Fibroblast of skin of left biceps (primary cell): ENCODE data around the gene TSPYL6.

Source experiments
- DNase-seq, 2 experiments: peaks; one replicate each; pipeline ENCODE4 v3.0.0-alpha.2; 2013; ENCODE audit warnings: low read depth in 2 of 2

The TSPYL6 gene

DNA sequence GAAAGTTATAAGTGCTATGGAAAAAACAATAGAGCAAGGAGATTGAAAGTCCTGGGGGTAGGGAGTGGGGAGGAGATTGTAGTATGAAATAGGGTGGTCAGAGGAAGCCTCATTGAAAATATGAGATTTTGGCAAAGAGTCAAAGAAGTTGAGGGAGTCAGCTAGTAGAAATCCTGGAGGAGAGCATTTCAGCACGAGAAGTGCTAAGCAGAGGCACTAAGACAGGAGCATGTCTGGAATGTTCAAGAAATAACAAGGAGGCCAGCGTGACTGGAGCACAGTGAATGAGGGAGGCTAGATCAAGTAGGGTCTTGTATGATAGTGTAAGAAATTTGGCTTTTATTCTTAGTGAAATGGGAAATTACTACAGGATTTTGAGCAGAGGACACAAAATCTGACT, 2.1 kb upstream of the TSPYL6 start:
- DNase-seq = peak in 1 of 2 experiments; percentile 19

- no peak for DNase-seq
Observed at GRCh38 chr2:54255230-54256090, 569 bp downstream of the TSPYL6 start.

DNA sequence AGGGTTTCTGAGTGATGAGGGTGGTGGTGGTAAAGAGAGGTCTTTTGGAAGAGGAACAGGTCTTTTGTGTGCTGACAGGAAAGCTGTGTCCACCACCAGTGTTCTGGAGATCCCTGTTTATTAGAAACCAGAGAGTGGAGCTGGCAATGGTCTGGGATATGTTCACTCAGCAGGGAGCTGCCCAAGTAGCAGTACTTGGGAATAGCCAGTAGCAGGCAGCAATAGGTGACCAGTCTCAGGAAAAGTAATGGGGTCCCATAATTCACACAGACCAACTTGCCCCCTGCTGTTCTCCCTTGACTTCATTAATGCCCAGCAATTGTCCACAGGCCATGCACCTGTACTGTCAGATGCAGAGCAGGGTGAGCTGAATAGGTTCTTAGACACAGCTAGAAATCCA, 1.8 kb downstream of the TSPYL6 start:
- DNase-seq = no peak

DNA sequence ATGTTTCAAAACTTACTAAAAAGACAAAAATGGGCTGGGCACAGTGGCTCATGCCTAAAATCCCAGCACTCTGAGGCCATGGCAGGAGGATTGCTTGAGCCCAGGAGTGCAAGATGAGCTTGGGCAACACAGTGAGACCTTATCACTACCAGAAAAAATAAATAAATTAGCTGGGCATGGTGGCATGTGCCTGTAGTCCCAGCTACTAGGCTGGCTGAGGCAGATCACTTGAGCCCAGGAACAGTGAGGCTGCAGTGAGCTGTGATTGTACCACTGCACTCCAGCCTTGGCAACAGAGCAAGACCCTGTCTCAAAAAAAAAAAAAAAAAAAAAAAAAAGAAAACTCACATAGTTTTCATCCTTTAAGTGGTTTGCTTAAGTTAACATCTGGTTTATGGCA, 6.4 kb downstream of the TSPYL6 start:
- DNase-seq = no peak

GRCh38 chr2:54247115-54247514, 8.9 kb downstream of the TSPYL6 start:
- no peak for DNase-seq

GRCh38 chr2:54240515-54241469, 15.2 kb downstream of the TSPYL6 start:
- no peak for DNase-seq

DNA sequence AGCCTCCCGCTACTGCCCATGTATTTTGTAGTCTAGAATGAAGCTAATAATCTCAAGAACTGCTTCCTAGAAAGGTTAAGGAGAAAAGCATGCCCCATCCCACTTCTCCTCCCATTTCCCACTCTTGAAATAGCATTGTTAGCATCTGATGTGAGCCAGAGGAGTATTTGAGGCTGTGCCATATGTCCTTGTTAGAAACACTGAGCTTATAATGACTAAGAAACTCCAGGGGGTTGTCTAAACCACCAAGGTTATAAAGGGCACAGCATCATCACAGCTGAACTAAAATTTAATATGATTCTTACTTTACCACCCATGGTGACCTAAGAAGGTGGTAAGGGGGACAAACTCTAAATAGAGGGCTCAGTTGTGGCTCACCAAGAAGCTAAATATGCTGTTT, 16.6 kb downstream of the TSPYL6 start:
- peak; percentile 62 to 71 for DNase-seq

GRCh38 chr2:54237428-54237827, 18.6 kb downstream of the TSPYL6 start:
- no peak for DNase-seq

- DNase-seq = no peak
Observed at GRCh38 chr2:54233832-54234649, 22.0 kb downstream of the TSPYL6 start.

DNA sequence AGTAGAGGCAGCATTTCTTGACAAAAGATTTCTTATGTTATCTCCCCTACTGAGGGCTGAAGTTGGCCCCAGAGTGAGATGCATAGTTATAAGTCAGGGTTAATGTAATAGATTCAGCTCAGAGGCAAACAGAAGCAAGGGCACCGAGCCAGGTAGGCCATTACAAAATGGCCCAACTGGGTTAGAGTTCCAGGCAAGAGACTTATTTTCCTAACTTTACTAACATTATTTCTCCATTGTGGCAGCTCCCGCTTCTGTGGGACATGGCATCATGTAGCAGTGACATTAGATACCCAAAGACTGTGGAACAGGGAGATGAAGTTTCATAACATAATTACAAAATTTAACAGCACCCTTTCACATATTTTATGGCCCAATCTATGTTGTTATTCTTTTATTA, 27.1 kb downstream of the TSPYL6 start:
- DNase-seq = no peak

DNA sequence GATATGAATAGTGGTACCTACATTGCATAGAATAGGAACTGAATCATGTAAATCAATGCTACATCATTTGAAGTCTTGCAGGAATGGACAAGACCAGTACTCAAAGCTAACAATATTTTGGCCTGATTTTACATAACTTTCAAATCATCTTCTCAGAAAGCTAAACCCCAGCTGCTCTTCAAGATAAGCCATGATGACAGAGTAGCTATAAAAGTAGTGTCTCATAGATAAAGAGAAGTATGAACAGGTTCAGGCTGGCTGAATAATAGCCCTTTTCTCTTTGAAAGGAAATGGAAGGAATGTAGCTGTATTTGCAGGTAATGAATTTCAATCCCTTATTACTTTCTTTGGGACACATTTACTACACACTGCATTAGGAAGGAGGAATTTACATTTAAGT, 28.2 kb downstream of the TSPYL6 start:
- DNase-seq = no peak

- DNase-seq = no peak
Observed at GRCh38 chr2:54226260-54226659, 29.8 kb downstream of the TSPYL6 start.

- DNase-seq = no peak
Observed at GRCh38 chr2:54224997-54225396, 31.0 kb downstream of the TSPYL6 start.

- DNase-seq = no peak
Observed at GRCh38 chr2:54213082-54213481, 42.9 kb downstream of the TSPYL6 start.

GRCh38 chr2:54212456-54212855, 43.6 kb downstream of the TSPYL6 start:
- peak; percentile 87 to 88 for DNase-seq

- DNase-seq = no peak
Observed at GRCh38 chr2:54209379-54209778, 46.6 kb downstream of the TSPYL6 start.

GRCh38 chr2:54208364-54209240, 47.4 kb downstream of the TSPYL6 start:
- DNase-seq = peak in 1 of 2 experiments; percentile 40

DNA sequence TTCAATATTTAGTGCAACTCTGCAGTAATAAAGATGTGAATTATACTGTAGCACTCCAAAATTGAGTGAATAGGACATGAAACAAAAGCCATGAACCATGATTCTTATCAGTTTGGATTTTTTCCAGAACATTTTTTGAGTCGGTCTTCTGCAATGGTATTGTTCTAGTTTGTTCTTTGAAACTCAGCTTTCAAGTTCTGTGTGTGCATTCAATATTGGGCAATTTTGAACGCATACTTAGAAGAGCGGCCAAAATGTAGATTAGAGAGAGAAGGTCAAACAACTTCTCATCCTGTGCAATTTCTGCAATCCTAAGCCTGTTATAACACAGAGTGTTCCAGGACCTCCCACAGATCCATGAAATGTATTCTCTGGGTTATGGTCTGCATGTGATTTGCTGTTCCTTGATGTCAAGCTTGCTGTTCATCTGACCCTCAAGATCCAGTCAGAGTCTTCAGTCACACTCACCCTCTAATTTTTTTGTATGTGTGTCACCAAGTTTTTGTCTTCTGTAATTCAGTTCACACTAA, 48.3 kb downstream of the TSPYL6 start:
- peak in 1 of 2 experiments; percentile 26 for DNase-seq

- no peak for DNase-seq
Observed at GRCh38 chr2:54206596-54206995, 49.4 kb downstream of the TSPYL6 start.

GRCh38 chr2:54204476-54204875, 51.6 kb downstream of the TSPYL6 start:
- no peak for DNase-seq
